IPS DF 6.9 (cell line): ENCODE measurements around the gene SSBP3.

Source experiments
- DNase-seq: peaks from one replicate; pipeline ENCODE4 v3.0.0-alpha.2; 2013; ENCODE audit warnings: low read depth, low spot score
- H3K27ac ChIP-seq: one replicate; pipeline ENCODE4 v1.5.1; 2013; ENCODE audit warnings: low read length, control low read depth
- H3K27me3 ChIP-seq: 2 replicates; pipeline ENCODE4 v1.6.1; 2013; ENCODE audit warnings: mild to moderate bottlenecking, low read length; ENCODE audit not compliant: control insufficient read depth, insufficient read depth
- H3K36me3 ChIP-seq: 2 replicates; pipeline ENCODE4 v1.6.1; 2013; ENCODE audit warnings: low read length; ENCODE audit not compliant: control insufficient read depth, insufficient read depth
- H3K4me1 ChIP-seq: 2 replicates; pipeline ENCODE4 v1.6.1; 2013; ENCODE audit warnings: low read length; ENCODE audit not compliant: control insufficient read depth, insufficient read depth
- H3K4me3 ChIP-seq: 2 replicates; pipeline ENCODE4 v1.5.1; 2013; ENCODE audit warnings: mild to moderate bottlenecking, low read length
- H3K9me3 ChIP-seq: 2 replicates; pipeline ENCODE4 v1.6.1; 2013; ENCODE audit warnings: low read length, inconsistent platforms; ENCODE audit not compliant: control insufficient read depth, insufficient read depth
- WGBS: extraction: QIAGEN DNeasy Blood & Tissue Kit; methylation state at CpG from one replicate; pipeline ENCODE4 v1.1.7; 2013; ENCODE audit warnings: mixed read lengths, missing lambda C conversion rate; ENCODE audit not compliant: insufficient read length, insufficient coverage; 5-methylcytosine and 5-hydroxymethylcytosine counted together

Gene SSBP3

GRCh38 chr1:54186056-54186455, 220.1 kb downstream of the SSBP3 start:
- DNase-seq = no peak
- Histone ChIP-seq H3K4me1 (no peaks in the 10 kb centered on the region), H3K9me3 (no peaks in the 10 kb centered on the region), H3K4me3 (no peak overlapping the region), H3K27me3 (no peaks in the 10 kb centered on the region), H3K27ac (no peak overlapping the region), H3K36me3 (0 out of 2 replicates have a peak, but pooled peaks cover 3% of the 10 kb centered on the region)
- WGBS = no CpG with 5 or more reads among the region's 3 CpGs

GRCh38 chr1:54180701-54181360, 225.4 kb downstream of the SSBP3 start:
- no peaks in the 10 kb centered on the region for H3K27me3 ChIP-seq
- no peak overlapping the region for H3K27ac ChIP-seq
- no peaks in the 10 kb centered on the region for H3K36me3 ChIP-seq
- no peaks in the 10 kb centered on the region for H3K9me3 ChIP-seq
- no peak overlapping the region for H3K4me3 ChIP-seq
- no peak for DNase-seq
- no peaks in the 10 kb centered on the region for H3K4me1 ChIP-seq
- WGBS = no CpG with 5 or more reads among the region's 5 CpGs

DNA sequence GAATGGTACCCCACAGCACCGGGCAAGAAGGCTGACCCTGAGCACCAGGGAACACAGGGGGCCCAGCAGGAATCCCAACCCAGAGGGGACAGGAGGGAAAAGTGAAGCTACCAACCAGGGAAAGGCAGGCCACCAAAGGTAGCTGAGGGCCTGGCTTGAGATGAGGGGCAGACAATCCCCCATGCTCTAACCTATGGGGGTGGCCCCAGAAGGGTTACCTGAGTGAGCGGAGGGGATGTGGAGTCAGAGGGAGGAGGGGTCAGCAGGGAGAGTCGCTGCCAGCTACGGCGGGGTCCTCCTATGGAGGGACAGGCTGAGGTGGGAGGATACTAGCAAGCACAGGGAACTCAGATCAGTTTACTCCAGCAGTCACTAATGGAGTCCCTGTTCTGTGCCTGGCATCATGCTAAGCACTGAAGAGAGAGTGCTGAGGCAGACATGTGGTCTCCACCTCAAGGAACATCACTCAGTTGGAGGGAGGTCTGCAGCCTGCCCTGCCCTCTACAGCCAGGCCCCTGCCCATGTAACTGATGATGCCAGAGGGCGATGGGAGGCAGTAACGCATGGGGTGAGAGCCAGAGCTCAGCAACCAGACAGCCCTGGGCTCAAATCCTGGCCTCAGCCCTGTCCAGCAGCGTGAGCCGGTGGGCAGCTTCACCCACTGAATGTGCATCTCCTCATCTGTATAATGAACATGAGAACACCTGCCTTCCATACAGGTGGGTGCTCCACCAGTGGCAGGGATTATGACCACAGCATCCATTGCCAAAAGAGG, 227.7 kb downstream of the SSBP3 start:
- no peaks in the 10 kb centered on the region for H3K36me3 ChIP-seq
- no peaks in the 10 kb centered on the region for H3K27me3 ChIP-seq
- H3K4me1 ChIP-seq = no peaks in the 10 kb centered on the region
- DNase-seq = no peak
- H3K27ac ChIP-seq = no peak overlapping the region
- WGBS = no CpG with 5 or more reads among the region's 9 CpGs
- no peaks in the 10 kb centered on the region for H3K9me3 ChIP-seq
- H3K4me3 ChIP-seq = no peak overlapping the region

GRCh38 chr1:54177726-54178125, 228.5 kb downstream of the SSBP3 start:
- no peaks in the 10 kb centered on the region for H3K27me3 ChIP-seq
- H3K9me3 ChIP-seq = no peaks in the 10 kb centered on the region

GRCh38 chr1:54176621-54177327, 229.4 kb downstream of the SSBP3 start:
- Histone ChIP-seq H3K4me1 (no peaks in the 10 kb centered on the region), H3K27ac (no peak overlapping the region), H3K9me3 (no peaks in the 10 kb centered on the region), H3K36me3 (no peaks in the 10 kb centered on the region), H3K27me3 (no peaks in the 10 kb centered on the region), H3K4me3 (no peak overlapping the region)
- WGBS = no CpG with 5 or more reads among the region's 6 CpGs
- DNase-seq = no peak

More at GRCh38 chr1:54177726-54178125, 228.5 kb downstream of the SSBP3 start:
- no CpG with 5 or more reads among the region's 8 CpGs for WGBS
- no peaks in the 10 kb centered on the region for H3K36me3 ChIP-seq
- H3K27ac ChIP-seq = no peak overlapping the region
- no peak overlapping the region for H3K4me3 ChIP-seq
- H3K4me1 ChIP-seq = no peaks in the 10 kb centered on the region
- no peak for DNase-seq
